CD4-positive, alpha-beta T cell treated with Interleukin-1 beta for 1 hour (primary cell): ENCODE results near the gene BDH2.

ENCODE experiments used
- DNase-seq, 2 donors: peaks; one replicate each; pipeline ENCODE4 v3.0.0-alpha.2; 2020 to 2022

BDH2 gene

GRCh38 chr4:103099691-103100392 is at the start of gene BDH2:
TSS of gene BDH2 (minus strand) at chr4:103099834. CDS start at chr4:103096254, 3,580 bp downstream.
- DNase-seq = peak; percentile 62 to 86

GRCh38 chr4:103144926-103145325 is 45.3 kb upstream of the BDH2 start:
- no peak for DNase-seq

GRCh38 chr4:103137446-103137827 is 37.8 kb upstream of the BDH2 start:
- no peak for DNase-seq

GRCh38 chr4:103136671-103137445 is 37.2 kb upstream of the BDH2 start:
- no peak for DNase-seq

- no peak for DNase-seq
Observed at GRCh38 chr4:103129174-103129573, 29.5 kb upstream of the BDH2 start.

GRCh38 chr4:103126126-103126525 is 26.5 kb upstream of the BDH2 start:
- DNase-seq = no peak

- DNase-seq = no peak
Observed at GRCh38 chr4:103123114-103123513, 23.5 kb upstream of the BDH2 start.

- DNase-seq = no peak
Observed at GRCh38 chr4:103118166-103118565, 18.5 kb upstream of the BDH2 start.

GRCh38 chr4:103111598-103111997 is 12.0 kb upstream of the BDH2 start:
- no peak for DNase-seq

GRCh38 chr4:103108542-103108941 is 8.9 kb upstream of the BDH2 start:
- no peak for DNase-seq

GRCh38 chr4:103105558-103106356 is 6.1 kb upstream of the BDH2 start:
- no peak for DNase-seq

GRCh38 chr4:103104886-103105285 is 5.3 kb upstream of the BDH2 start:
- no peak for DNase-seq

- no peak for DNase-seq
Observed at GRCh38 chr4:103100691-103101090, 1.1 kb upstream of the BDH2 start.

GRCh38 chr4:103098756-103099440 is 736 bp downstream of the BDH2 start:
- no peak for DNase-seq

GRCh38 chr4:103098341-103098740 is 1.3 kb downstream of the BDH2 start:
- no peak for DNase-seq

GRCh38 chr4:103097112-103097511 is 2.5 kb downstream of the BDH2 start:
- no peak for DNase-seq

- DNase-seq = no peak
Observed at GRCh38 chr4:103095080-103095479, 4.6 kb downstream of the BDH2 start.

- no peak for DNase-seq
Observed at GRCh38 chr4:103092245-103092644, 7.4 kb downstream of the BDH2 start.

- DNase-seq = peak; percentile 47 to 72
Observed at GRCh38 chr4:103091601-103092223, 7.9 kb downstream of the BDH2 start.

- DNase-seq = no peak
Observed at GRCh38 chr4:103089481-103089880, 10.2 kb downstream of the BDH2 start.

GRCh38 chr4:103086551-103086950 is 13.1 kb downstream of the BDH2 start:
- DNase-seq = no peak

- no peak for DNase-seq
Observed at GRCh38 chr4:103085555-103086196, 14.0 kb downstream of the BDH2 start.
